Head of caudate nucleus (tissue), 42 donors: ENCODE results near the gene PPP1R18.
A peak's percentile ranks its signal among the peaks of the same experiment; 100 is the strongest.
"Not testable (repeated sequence)": the region's sequence is repeated elsewhere in the genome, so short reads cannot be mapped to it uniquely, and the experiment has no call there.

Experiments used
- DNase-seq, 42 donors: peaks; one replicate each; pipeline versions ENCODE4 v3.0.0 to v3.0.0-alpha.2; 2020 to 2021; ENCODE audit warnings: mixed read lengths in 7 of 42
- intact Hi-C: fragments of 100-400 bp; cut with DNase I; formaldehyde crosslinking; loops from one replicate; pipeline ENCODE4 v1.15.0; 2022

The PPP1R18 gene

DNA sequence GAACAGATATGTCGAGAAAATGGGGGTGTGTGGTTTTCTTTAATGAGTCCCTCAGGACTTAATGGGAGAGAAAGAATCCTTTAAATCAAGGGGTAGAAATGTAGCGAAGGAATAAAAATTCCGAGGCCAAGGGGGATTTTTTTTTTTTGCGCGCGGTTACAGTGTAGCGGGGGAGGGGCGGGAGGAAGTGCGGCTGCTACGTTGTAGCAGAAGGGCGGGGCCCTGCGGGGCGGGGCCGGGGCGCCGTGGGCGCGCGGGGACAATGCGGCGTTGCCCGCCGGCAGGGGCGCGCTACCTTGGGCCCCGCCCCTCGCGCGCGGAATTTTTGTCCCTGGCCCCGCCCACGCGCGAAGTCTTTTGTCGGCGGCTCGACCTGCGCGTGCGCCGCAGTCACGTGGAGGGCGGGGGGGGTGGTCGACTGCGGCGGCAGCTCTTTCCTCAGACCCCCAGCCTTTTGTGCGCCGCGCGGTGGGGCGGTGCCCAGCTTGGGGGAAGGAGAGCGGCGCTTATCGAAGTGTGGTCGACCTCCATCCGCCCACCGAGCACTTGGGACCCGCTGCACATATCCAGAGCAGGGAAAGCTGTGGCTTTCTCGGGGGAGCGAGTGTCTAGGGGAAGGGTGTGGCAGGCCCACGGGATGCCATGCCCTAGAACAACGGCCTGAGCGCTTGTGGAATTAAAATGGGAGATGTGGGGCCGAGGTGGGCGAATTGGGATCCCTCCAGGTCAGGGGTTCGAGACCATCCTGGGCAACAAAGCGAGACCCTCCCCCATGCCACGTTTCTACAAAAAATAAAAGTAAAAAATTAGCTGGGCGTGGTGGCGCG lies 35.0 kb upstream of the PPP1R18 start:
- intact Hi-C loops: loop anchor here (1.0 to 5.0 kb wide), 2 partner anchors 42 to 104 kb away; partner anchors contain the start of genes MRPS18B and PPP1R10
- DNase-seq: peak; percentile 70 to 97 (median 91)

GRCh38 chr6:30720738-30721197 lies 34.3 kb upstream of the PPP1R18 start:
- intact Hi-C loops: loop anchor here (5.0 kb wide), 1 partner anchor 103 kb away; the partner anchor contains the start of genes MRPS18B and PPP1R10

GRCh38 chr6:30719791-30720737 lies 33.6 kb upstream of the PPP1R18 start, which contains the start of gene TUBB:
Gene TUBB (plus strand): TSS chr6:30720352. CDS start chr6:30720507, 155 bp downstream.
- intact Hi-C loops: loop anchor here (5.0 kb wide), 1 partner anchor 103 kb away; the partner anchor contains the start of genes MRPS18B and PPP1R10

More at GRCh38 chr6:30720738-30721197, 34.3 kb upstream of the PPP1R18 start:
- DNase-seq: peak in 39 of 42 donors; percentile 18 to 79 (median 59)

GRCh38 chr6:30719356-30719755 lies 32.9 kb upstream of the PPP1R18 start:
- intact Hi-C loops: no loop called here
- DNase-seq: no peak

More at GRCh38 chr6:30719791-30720737, 33.6 kb upstream of the PPP1R18 start, which contains the start of gene TUBB:
- DNase-seq: peak; percentile 95 to 100 (median 99)

DNA sequence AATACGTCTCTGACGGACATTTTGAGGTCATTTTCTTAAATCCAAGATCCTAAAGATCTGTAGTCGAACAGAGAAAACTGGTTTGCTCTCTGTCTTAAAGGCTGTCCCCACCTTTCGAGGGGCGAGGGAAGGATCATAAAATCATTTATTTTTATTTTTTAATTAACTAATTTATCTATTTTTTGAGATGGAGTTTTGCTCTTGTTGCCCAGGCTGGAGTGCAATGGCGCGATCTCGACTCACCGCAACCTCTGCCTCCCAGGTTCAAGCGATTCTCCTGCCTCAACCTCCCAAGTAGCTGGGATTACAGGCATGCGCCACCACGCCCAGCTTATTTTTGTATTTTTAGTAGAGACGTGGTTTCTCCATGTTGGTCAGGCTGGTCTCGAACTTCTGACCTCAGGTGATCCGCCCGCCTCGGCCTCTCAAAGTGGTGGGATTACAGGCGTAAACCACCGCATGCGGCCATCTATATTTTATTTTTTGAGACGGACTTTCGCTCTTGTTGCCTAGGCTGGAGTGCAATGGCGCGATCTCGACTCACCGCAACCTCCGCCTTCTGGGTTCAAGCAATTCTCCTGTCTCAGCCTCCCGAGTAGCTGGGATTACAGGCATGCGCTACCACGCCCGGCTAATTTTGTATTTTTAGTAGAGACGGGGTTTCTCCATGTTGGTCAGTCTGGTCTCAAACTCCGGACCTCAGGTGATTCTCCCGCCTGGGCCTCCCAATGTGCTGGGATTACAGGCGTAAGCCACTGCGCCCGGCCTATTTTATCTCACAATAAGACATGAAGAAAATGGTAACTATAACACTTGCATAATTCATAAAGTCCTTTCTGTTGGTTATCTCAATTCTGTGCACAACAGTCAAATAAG lies 31.6 kb upstream of the PPP1R18 start:
- intact Hi-C loops: loop anchor here (2.0 kb wide), 2 partner anchors 27 to 35 kb away; partner anchors contain the start of gene NRM
- DNase-seq: not testable (repeated sequence)

DNA sequence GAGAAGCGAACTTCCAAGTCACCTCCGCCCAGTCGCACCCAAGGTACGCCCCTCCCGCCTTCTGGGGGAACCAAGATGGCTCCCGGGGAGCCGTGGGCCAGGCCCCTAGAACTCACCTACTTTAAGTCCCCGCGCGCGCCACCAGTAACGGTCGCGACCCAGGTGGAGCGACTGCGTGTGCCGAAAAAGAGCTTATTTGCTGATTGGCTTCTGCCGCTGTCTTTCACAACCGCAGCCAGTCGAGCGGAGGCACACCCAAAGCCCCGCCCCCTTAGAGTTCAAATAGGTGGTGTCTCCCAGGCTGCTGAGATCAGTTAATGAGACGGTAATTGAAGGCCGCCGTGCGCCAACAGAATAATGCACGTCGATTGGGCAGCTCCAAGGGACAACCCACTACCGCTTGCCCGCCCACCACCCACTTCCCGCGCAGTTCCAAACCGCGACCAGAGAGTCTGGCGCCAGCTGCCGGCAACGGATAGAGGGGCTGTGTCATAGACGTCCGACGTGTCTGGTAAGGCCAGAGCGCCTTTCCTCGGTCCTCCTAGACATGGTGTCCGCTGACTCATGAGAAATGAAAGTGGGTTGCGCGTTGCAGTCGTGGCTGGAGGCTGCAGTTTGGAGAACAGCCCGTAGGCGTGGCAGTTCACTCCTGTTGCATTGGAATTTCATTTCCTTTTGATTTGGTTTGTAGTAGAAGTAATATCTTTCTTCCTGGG lies 30.8 kb upstream of the PPP1R18 start, which contains the start of gene MDC1:
Gene MDC1, minus strand, starts transcription at position 153 of the 716 bp plus-strand sequence. CDS start 2,106 bp downstream, outside the sequence.
- peak; percentile 96 to 100 (median 100) for DNase-seq
- intact Hi-C loops: loop anchor here (2.0 kb wide), 2 partner anchors 26 to 34 kb away; partner anchors contain the start of gene NRM

DNA sequence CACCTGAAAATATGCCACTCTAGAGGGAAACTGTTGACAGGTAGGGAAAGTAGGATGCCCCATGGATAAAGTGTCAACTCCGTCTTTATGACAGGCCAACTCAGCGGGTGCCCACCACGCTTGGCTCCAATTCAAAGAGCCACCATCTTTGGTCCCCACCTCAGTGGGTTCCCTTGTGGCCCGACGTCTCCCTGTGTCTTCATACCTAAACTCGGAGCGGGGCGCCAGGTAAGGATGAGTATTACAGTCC lies 30.4 kb upstream of the PPP1R18 start:
- intact Hi-C loops: loop anchor here (2.0 kb wide), 2 partner anchors 26 to 34 kb away; partner anchors contain the start of gene NRM
- no peak for DNase-seq

DNA sequence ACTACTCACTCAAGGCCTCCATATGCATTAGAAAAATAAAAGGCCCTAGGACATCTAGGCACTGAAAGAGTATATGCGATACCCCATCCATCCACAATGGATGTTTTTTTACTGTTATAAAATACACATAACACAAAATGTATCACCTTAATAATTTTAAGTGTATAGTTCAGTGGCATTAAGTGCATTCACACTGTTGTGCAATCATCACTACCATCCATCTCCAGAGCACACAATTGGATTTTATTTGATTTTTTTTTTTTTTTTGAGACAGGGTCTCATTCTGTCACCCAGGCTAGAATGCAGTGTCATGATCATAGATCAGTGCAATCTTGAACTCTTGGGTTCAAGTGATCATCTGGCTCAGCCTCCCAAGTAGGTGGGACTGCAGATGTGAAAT lies 27.8 kb upstream of the PPP1R18 start:
- no peak for DNase-seq
- intact Hi-C loops: no loop called here

DNA sequence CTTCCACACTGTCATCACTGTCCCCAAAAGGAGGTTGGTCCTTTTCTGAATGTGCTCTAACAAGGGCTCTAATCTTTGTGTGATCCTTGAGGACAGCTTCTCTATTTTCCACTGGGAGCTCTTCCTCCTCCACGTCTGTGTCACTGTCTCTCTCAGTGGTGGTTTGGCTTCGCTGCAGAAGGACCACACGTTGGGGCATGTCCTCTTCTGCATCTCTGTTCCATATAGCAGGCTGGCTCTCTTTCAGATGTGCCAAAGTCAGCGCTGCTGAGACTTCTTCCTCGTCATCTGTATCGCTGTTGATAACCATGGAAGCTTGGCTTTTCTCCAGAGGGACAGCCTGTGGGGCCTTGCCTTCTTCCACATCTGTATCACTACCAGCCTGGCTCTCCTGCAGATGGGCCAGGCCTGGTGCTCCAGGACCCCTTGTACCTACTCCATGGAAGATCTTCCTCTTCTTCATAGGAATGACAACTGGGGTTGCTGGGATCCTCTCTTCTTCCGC lies 26.0 kb upstream of the PPP1R18 start:
- no peak for DNase-seq
- intact Hi-C loops: no loop called here

GRCh38 chr6:30711758-30712380 lies 25.4 kb upstream of the PPP1R18 start:
- no peak for DNase-seq
- intact Hi-C loops: no loop called here

DNA sequence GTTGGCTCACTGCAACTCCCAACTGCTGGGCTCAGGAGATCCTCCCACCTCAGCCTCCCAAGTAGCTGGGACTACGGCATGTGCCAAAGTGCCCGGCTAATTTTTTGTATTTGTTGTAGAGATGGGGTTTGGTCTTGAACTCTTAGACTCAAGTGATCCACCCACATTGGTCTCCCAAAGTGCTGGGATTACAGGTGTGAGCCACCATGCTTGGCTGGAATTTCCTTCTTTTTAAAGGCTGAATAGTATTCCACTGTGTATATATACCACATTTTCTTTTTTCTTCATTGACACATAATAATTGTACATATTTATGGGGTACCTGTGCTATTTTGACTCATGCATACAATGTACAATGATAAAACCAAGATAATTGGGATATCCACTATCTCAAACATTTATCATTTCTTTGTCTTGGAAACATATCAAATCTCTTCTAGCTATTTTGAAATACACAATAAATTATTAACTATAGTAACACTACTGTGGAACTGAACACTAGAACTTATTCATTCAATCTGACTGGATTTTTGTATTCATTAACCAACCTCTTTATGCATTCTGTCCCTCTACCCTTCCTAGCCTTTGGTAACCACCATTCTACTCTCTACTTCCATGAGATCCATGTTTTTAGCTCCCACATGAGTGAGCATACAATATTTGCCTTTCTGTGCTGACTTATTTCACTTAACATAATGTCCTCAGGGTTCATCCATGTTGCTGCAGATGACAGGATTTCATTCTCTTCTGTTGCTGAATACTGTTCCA lies 22.8 kb upstream of the PPP1R18 start:
- intact Hi-C loops: no loop called here

DNA sequence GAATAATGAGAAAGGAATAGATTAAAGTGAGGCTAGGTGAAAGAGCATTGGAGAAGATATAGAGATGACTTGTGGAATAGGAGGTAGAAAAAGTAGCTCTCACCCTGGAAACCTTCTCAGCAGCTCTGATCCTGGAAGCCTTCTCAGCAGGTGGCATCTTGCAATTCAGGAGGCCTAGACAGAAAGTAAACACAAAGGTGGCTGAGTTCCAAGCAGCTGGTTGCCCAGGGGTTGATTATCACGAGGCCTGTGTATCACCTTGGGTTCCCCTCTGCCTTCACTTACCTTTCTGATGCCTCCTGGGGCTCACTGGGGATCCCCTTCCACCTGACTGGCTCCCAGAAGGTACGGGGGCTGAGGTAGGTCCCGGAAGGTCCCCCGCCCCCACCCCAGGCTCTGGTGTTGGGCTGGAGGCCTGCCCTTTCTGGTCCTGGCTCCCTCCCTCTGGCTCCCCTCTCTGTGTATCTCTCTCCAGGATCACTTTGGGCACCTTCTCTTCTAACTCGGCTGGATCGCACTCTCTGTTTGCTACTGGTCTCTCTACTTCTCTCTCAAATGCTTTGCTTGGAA lies 20.9 kb upstream of the PPP1R18 start:
- intact Hi-C loops: no loop called here

More for the DNA sequence above, 22.8 kb upstream of the PPP1R18 start:
- no peak for DNase-seq

GRCh38 chr6:30705620-30706019 lies 19.2 kb upstream of the PPP1R18 start:
- intact Hi-C loops: no loop called here

More for the DNA sequence above, 20.9 kb upstream of the PPP1R18 start:
- no peak for DNase-seq

DNA sequence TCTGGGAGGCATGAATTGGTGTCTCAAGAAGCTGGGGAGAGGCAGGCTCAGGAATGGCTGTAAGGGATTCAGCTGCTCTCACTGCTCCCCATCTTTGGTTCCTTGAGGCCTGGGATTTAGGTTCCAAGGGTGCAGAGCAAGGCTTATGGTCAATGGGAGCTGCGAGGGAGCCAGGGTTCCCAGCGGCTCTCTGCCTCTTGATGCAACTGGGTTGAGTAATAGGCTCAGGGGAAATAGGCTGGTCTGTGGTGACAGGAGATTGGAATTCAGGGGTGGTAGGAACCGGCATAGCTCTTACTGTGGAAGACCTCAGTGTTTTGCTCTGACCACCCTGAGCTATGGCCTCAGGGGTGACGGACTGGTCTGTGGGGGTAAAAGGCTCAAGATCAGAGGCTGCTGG lies 17.4 kb upstream of the PPP1R18 start:
- intact Hi-C loops: no loop called here
- DNase-seq: no peak

More at GRCh38 chr6:30705620-30706019, 19.2 kb upstream of the PPP1R18 start:
- no peak for DNase-seq

- intact Hi-C loops: no loop called here
- no peak for DNase-seq
Measured at GRCh38 chr6:30703011-30703410, 16.6 kb upstream of the PPP1R18 start.

DNA sequence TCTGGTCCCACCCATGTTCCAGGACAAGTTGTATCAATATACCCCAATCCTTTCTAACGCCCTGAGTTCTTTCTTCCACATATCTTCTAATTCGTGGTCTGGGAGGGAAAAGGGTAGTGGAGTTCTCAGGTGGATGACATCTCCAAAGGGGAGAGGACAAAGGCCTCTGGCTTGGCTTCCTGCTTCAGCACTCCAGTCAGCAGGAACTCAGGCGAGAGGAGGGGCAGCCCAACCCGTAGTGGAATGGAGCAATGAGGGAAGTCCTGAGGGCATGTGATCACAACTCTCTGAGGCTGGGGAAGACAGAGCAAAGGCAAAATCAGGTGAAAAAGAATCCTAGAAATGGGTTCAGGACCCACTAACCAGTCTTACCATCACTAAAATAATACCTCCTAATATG lies 13.9 kb upstream of the PPP1R18 start:
- DNase-seq: no peak
- intact Hi-C loops: no loop called here
